GM10847 (cell line): ENCODE measurements around the gene ARFGAP3.

Experiments
- POLR2A ChIP-seq: IDR thresholded peaks from 2 replicates; pipeline ENCODE4 v1.6.1; 2011; ENCODE audit not compliant: insufficient read length; ENCODE audit errors: extremely low read depth

The ARFGAP3 gene

GRCh38 chr22:42856865-42857704 is at the start of gene ARFGAP3:
TSS of gene ARFGAP3 (minus strand) at chr22:42857273. CDS start at chr22:42857182, 91 bp downstream.
- peak; percentile 68 for TF ChIP-seq POLR2A

- TF ChIP-seq POLR2A, result no peak
Observed at GRCh38 chr22:42905702-42906183, 48.7 kb upstream of the ARFGAP3 start.

GRCh38 chr22:42905217-42905616 is 48.1 kb upstream of the ARFGAP3 start:
- no peak for TF ChIP-seq POLR2A

GRCh38 chr22:42904050-42904449 is 47.0 kb upstream of the ARFGAP3 start:
- TF ChIP-seq POLR2A, result no peak

- TF ChIP-seq POLR2A, result no peak
Observed at GRCh38 chr22:42902875-42903510, 45.9 kb upstream of the ARFGAP3 start.

- no peak for TF ChIP-seq POLR2A
Observed at GRCh38 chr22:42901790-42902508, 44.9 kb upstream of the ARFGAP3 start.

GRCh38 chr22:42897960-42898359 is 40.9 kb upstream of the ARFGAP3 start:
- no peak for TF ChIP-seq POLR2A

GRCh38 chr22:42895541-42895981 is 38.5 kb upstream of the ARFGAP3 start:
- no peak for TF ChIP-seq POLR2A

GRCh38 chr22:42895087-42895486 is 38.0 kb upstream of the ARFGAP3 start:
- no peak for TF ChIP-seq POLR2A

GRCh38 chr22:42893371-42894150 is 36.5 kb upstream of the ARFGAP3 start:
- TF ChIP-seq POLR2A, result no peak

- no peak for TF ChIP-seq POLR2A
Observed at GRCh38 chr22:42892571-42893316, 35.7 kb upstream of the ARFGAP3 start.

- no peak for TF ChIP-seq POLR2A
Observed at GRCh38 chr22:42892156-42892555, 35.1 kb upstream of the ARFGAP3 start.

- no peak for TF ChIP-seq POLR2A
Observed at GRCh38 chr22:42891696-42892095, 34.6 kb upstream of the ARFGAP3 start.

- no peak for TF ChIP-seq POLR2A
Observed at GRCh38 chr22:42891008-42891407, 33.9 kb upstream of the ARFGAP3 start.
